ENCODE measurements around the gene CHST5.

GRCh38 chr16:75566758-75567255, 30.9 kb upstream of the CHST5 start:
- TF ChIP-seq CTCF (IDR thresholded peaks at IDR 0.05) (no peak), ZFX (IDR thresholded peaks at IDR 0.05; ENCODE audit: borderline replicate concordance) (no peak)

Data from 22Rv1 (cell line).